ENCODE results near the gene FGFBP1. TPM values are rescaled to one million over a fixed set of nuclear protein-coding genes. Genes with fewer than 3 reads are reported as not detected.

Gene FGFBP1
- total RNA-seq, 1 experiment from 2014 or later, result not detected

GRCh38 chr4:15897577-15897976 lies 41.0 kb downstream of the FGFBP1 start:
- no peak overlapping the region for H3K27ac ChIP-seq (ENCODE audit: insufficient read length, low read depth, low read length)
- no peak overlapping the region for H3K4me2 ChIP-seq (ENCODE audit: insufficient read depth, insufficient read length, low read length)
- no peaks in the 10 kb centered on the region for H3K36me3 Mint-ChIP-seq (ENCODE audit: insufficient read depth in 1 of 3, low read depth in 3 of 3)
- no peak overlapping the region for H2BK12ac ChIP-seq (ENCODE audit: insufficient read length, low read depth, low read length)
- H3K14ac ChIP-seq (ENCODE audit: insufficient read depth, low read length), result no peak overlapping the region
- H2AK5ac ChIP-seq (ENCODE audit: insufficient read length, low read length), result no peak overlapping the region
- no peaks in the 10 kb centered on the region for H3K27me3 ChIP-seq (ENCODE audit: insufficient read depth, low read length)
- no CpG with 5 or more reads among the region's 2 CpGs for WGBS (ENCODE audit: extremely low coverage, insufficient read length, low lambda C conversion rate)
- H2BK20ac ChIP-seq (ENCODE audit: low read depth, low read length, poor library complexity, severe bottlenecking), result no peak overlapping the region
- H3K9me3 Mint-ChIP-seq, result no peaks in the 10 kb centered on the region; a peak in 1 of 5 replicates
- no peak overlapping the region for H3K56ac ChIP-seq (ENCODE audit: insufficient read length, low read depth, low read length)
- no peak overlapping the region for H2BK5ac ChIP-seq (ENCODE audit: insufficient read length, low read length)
- H4K20me1 ChIP-seq (ENCODE audit: control insufficient read depth, insufficient read depth, insufficient read length), result no peaks in the 10 kb centered on the region
- no peak overlapping the region for H2BK120ac ChIP-seq (ENCODE audit: low read depth, low read length, poor library complexity, severe bottlenecking)
- no peak overlapping the region for H4K91ac ChIP-seq (ENCODE audit: insufficient read length, low read depth, low read length)
- no peak overlapping the region for H2BK15ac ChIP-seq (ENCODE audit: low read depth, low read length)
- no peak overlapping the region for H3K4ac ChIP-seq (ENCODE audit: low read depth, low read length)
- no peak overlapping the region for H3K18ac ChIP-seq (ENCODE audit: insufficient read length, low read depth, low read length)
- H2AFZ ChIP-seq (ENCODE audit: low read length), result no peak overlapping the region
- no peaks in the 10 kb centered on the region; the same call in 1 of the 2 replicates for H3K27me3 Mint-ChIP-seq (ENCODE audit: low read depth)
- H3K4me1 Mint-ChIP-seq, result 0 out of 4 replicates have a peak, but pooled peaks cover 0 to 3% of the 10 kb centered on the region in 2 experiments
- no peak overlapping the region for H3K23ac ChIP-seq (ENCODE audit: insufficient read length, low read depth, low read length)
- no peak for DNase-seq
- H3K4me1 ChIP-seq (ENCODE audit: insufficient read depth, low read length), result no peaks in the 10 kb centered on the region
- H3K9me3 ChIP-seq (ENCODE audit: control insufficient read depth, low read depth, low read length), result no peaks in the 10 kb centered on the region
- no peak overlapping the region for H4K5ac ChIP-seq (ENCODE audit: insufficient read length, low read depth, low read length)
- H3T11ph ChIP-seq (ENCODE audit: low read length), result no peak overlapping the region
- H3K9ac ChIP-seq (ENCODE audit: extremely low read depth, insufficient read length, low read length), result no peak overlapping the region
- H3K27ac Mint-ChIP-seq, result no peak overlapping the region
- no peaks in the 10 kb centered on the region for H3K79me1 ChIP-seq (ENCODE audit: insufficient read depth, low read depth, low read length, poor library complexity, severe bottlenecking)
- no peaks in the 10 kb centered on the region for H3K23me2 ChIP-seq (ENCODE audit: insufficient read length, low read depth, low read length, poor library complexity, severe bottlenecking)
- H4K8ac ChIP-seq (replicated peaks; ENCODE audit: insufficient read length, low read depth, low read length), result no peak overlapping the region
- H3K79me2 ChIP-seq (ENCODE audit: insufficient read depth, low read length), result no peaks in the 10 kb centered on the region
- H3K4me3 Mint-ChIP-seq, result no peak overlapping the region
- no peak for TF ChIP-seq CTCF (conservative IDR thresholded peaks at IDR 0.05)
